BE2C (cell line): Measurements from ENCODE around the gene AAK1.

Source experiments
- DNase-seq: peaks from one replicate; pipeline ENCODE4 v3.0.0-alpha.2; 2020
- H3K27me3 ChIP-seq: fragments of 250-450 bp; sonication (Bioruptor Pico); 2 replicates; pipeline ENCODE4 v1.5.1; 2020; ENCODE audit warnings: mild to moderate bottlenecking
- H3K36me3 ChIP-seq: fragments of 250-450 bp; sonication (Bioruptor Pico); 2 replicates; pipeline ENCODE4 v1.5.1; 2020; ENCODE audit warnings: mild to moderate bottlenecking
- H3K4me1 ChIP-seq: fragments of 250-450 bp; sonication (Bioruptor Pico); 2 replicates; pipeline ENCODE4 v1.5.1; 2020
- H3K4me3 ChIP-seq: 2 replicates; pipeline ENCODE4 v1.5.1; 2011; ENCODE audit warnings: low read depth, low read length
- H3K9me3 ChIP-seq: fragments of 250-450 bp; sonication (Bioruptor Pico); 2 replicates; pipeline ENCODE4 v1.5.1; 2020
- CTCF ChIP-seq: IDR thresholded peaks from 2 replicates; pipeline ENCODE4 v1.5.1; 2012; ENCODE audit warnings: mild to moderate bottlenecking, low read depth, low read length

Gene AAK1

GRCh38 chr2:69438580-69438979 is 205.0 kb downstream of the AAK1 start:
- no peak for DNase-seq
- no peak for TF ChIP-seq CTCF
- H3K4me3 ChIP-seq = no peak overlapping the region
- no peaks in the 10 kb centered on the region for H3K9me3 ChIP-seq
- H3K4me1 ChIP-seq = no peaks in the 10 kb centered on the region; the same call in 1 of the 2 replicates
- no peaks in the 10 kb centered on the region for H3K27me3 ChIP-seq
- no peaks in the 10 kb centered on the region for H3K36me3 ChIP-seq

GRCh38 chr2:69437751-69438154 is 205.8 kb downstream of the AAK1 start:
- DNase-seq = peak; percentile 5
- Histone ChIP-seq H3K27me3 (no peaks in the 10 kb centered on the region), H3K4me3 (peak overlapping the region; percentile 74), H3K36me3 (no peaks in the 10 kb centered on the region), H3K9me3 (no peaks in the 10 kb centered on the region), H3K4me1 (no peaks in the 10 kb centered on the region; the same call in 1 of the 2 replicates)
- no peak for TF ChIP-seq CTCF

- H3K4me3 ChIP-seq = peak within 1 kb of the TSS; percentile 74
- DNase-seq = peak; percentile 89
- H3K36me3 ChIP-seq = no peaks in the 10 kb centered on the region
- H3K9me3 ChIP-seq = no peaks in the 10 kb centered on the region
- H3K4me1 ChIP-seq = no peaks in the 10 kb centered on the region; the same call in 1 of the 2 replicates
- peak; percentile 49 for TF ChIP-seq CTCF
- H3K27me3 ChIP-seq = no peaks in the 10 kb centered on the region
Observed at GRCh38 chr2:69436938-69437750, 206.4 kb downstream of the AAK1 start, which contains the start of gene NFU1. Gene NFU1, minus strand, starts transcription at chr2:69437435. Its CDS starts 13 bp downstream, at chr2:69437422.

GRCh38 chr2:69436596-69436937 is 207.0 kb downstream of the AAK1 start:
- Histone ChIP-seq H3K4me1 (no peaks in the 10 kb centered on the region; the same call in 1 of the 2 replicates), H3K36me3 (no peaks in the 10 kb centered on the region), H3K27me3 (no peaks in the 10 kb centered on the region), H3K9me3 (no peaks in the 10 kb centered on the region), H3K4me3 (peak overlapping the region; percentile 74)
- TF ChIP-seq CTCF = no peak
- DNase-seq = no peak

GRCh38 chr2:69434753-69435152 is 208.8 kb downstream of the AAK1 start:
- Histone ChIP-seq H3K36me3 (no peaks in the 10 kb centered on the region), H3K9me3 (no peaks in the 10 kb centered on the region), H3K4me3 (no peak overlapping the region), H3K4me1 (no peaks in the 10 kb centered on the region; the same call in 1 of the 2 replicates), H3K27me3 (no peaks in the 10 kb centered on the region)
- no peak for TF ChIP-seq CTCF
- no peak for DNase-seq

GRCh38 chr2:69429491-69430183 is 213.9 kb downstream of the AAK1 start:
- Histone ChIP-seq H3K4me1 (no peaks in the 10 kb centered on the region), H3K9me3 (no peaks in the 10 kb centered on the region), H3K4me3 (no peak overlapping the region), H3K36me3 (no peaks in the 10 kb centered on the region), H3K27me3 (no peaks in the 10 kb centered on the region)
- no peak for DNase-seq
- no peak for TF ChIP-seq CTCF
